Ovary (tissue), 3 donors: Measurements from ENCODE around the gene ZSCAN10.
"Not testable (repeated sequence)": the region's sequence is repeated elsewhere in the genome, so short reads cannot be mapped to it uniquely, and the experiment has no call there.

ENCODE experiments used
- EP300 ChIP-seq: sonication (generic); formaldehyde crosslinking; IDR thresholded peaks from one replicate; pipeline ENCODE4 v1.6.1; 2017; ENCODE audit warnings: antibody characterized with exemption
- POLR2A ChIP-seq: fragments of 450-650 bp; IDR thresholded peaks from one replicate; pipeline ENCODE4 v1.6.1; 2017; ENCODE audit warnings: antibody characterized with exemption, mild to moderate bottlenecking, moderate library complexity
- TF ChIP-seq, protein P1 (sequence below), 3 donors: fragments of 450-650 bp in 2 of 3; fragments of 200-600 bp in 1 of 3; IDR thresholded peaks; one replicate each; pipeline versions ENCODE4 v1.5.1 to v1.8.0; 2016 to 2022; ENCODE audit warnings: antibody characterized with exemption in 3 of 3, mild to moderate bottlenecking in 1 of 3
- donor health status: DM: no; HTN: no; CAD: no.

DNA sequence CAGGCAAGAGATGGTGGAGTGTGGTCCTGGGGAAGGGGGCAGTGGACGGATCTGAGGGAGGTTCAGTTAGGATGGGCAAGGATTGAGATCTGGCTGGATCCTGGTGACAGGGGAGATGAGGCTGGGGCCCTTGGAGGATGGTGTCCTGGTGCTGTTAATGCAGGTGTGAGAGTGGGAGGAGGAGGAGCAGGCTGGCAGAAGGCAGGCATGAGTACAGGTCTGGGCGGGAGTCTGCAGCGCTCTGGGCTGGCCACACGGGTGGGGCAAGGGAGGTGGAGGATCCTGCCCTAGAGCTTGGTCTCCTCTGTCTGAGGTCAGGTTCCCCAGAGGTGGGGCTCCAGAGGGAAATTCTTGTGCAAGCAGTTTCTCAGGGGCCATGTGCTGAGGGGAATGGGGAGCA, 26.9 kb downstream of the ZSCAN10 start:
- TF ChIP-seq, protein P1, sequence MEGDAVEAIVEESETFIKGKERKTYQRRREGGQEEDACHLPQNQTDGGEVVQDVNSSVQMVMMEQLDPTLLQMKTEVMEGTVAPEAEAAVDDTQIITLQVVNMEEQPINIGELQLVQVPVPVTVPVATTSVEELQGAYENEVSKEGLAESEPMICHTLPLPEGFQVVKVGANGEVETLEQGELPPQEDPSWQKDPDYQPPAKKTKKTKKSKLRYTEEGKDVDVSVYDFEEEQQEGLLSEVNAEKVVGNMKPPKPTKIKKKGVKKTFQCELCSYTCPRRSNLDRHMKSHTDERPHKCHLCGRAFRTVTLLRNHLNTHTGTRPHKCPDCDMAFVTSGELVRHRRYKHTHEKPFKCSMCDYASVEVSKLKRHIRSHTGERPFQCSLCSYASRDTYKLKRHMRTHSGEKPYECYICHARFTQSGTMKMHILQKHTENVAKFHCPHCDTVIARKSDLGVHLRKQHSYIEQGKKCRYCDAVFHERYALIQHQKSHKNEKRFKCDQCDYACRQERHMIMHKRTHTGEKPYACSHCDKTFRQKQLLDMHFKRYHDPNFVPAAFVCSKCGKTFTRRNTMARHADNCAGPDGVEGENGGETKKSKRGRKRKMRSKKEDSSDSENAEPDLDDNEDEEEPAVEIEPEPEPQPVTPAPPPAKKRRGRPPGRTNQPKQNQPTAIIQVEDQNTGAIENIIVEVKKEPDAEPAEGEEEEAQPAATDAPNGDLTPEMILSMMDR (IDR thresholded peaks at IDR 0.05): not testable (repeated sequence)
- TF ChIP-seq POLR2A, EP300: not testable (repeated sequence)
